Uterus (tissue), 4 donors: ENCODE data around the gene HOXA13. TPM values are rescaled to one million over a fixed set of nuclear protein-coding genes. Genes with fewer than 3 reads are reported as not detected.
A peak's percentile ranks its signal among the peaks of the same experiment; 100 is the strongest.

Experiments used
- DNase-seq, 2 donors: peaks; one replicate each; pipeline ENCODE4 v3.0.0-alpha.2; 2019 to 2020
- H3K27ac ChIP-seq, 2 donors: fragments of 200-600 bp; sonication (generic); 1 replicate in 1 of 2; 2 replicates in 1 of 2; pipeline ENCODE4 v1.5.1; 2016 to 2018
- H3K27me3 ChIP-seq, 2 donors: fragments of 200-600 bp; sonication (generic); one replicate each; pipeline ENCODE4 v1.5.1; 2018 to 2019; ENCODE audit warnings: control low read depth in 1 of 2
- H3K36me3 ChIP-seq, 2 donors: fragments of 200-600 bp; sonication (generic); one replicate each; pipeline ENCODE4 v1.5.1; 2019; ENCODE audit warnings: control low read depth in 1 of 2
- H3K4me1 ChIP-seq, 2 donors: fragments of 200-600 bp; sonication (generic); one replicate each; pipeline ENCODE4 v1.5.1; 2018 to 2019; ENCODE audit warnings: control low read depth in 1 of 2
- H3K4me3 ChIP-seq, 2 donors: fragments of 200-600 bp; sonication (generic); 1 replicate in 1 of 2; 2 replicates in 1 of 2; pipeline ENCODE4 v1.5.1; 2018 to 2019; ENCODE audit warnings: mild to moderate bottlenecking in 1 of 2
- H3K9me3 ChIP-seq, 2 donors: fragments of 200-600 bp; sonication (generic); one replicate each; pipeline ENCODE4 v1.5.1; 2019; ENCODE audit warnings: control low read depth in 1 of 2
- CTCF ChIP-seq, 4 experiments: fragments of 200-600 bp in 2 of 4; fragments of 450-650 bp in 2 of 4; sonication (generic) in 2 of 4; IDR thresholded peaks; one replicate each; pipeline ENCODE4 v1.5.1; 2016 to 2019; ENCODE audit warnings: antibody characterized with exemption in 4 of 4, mild to moderate bottlenecking in 2 of 4, moderate library complexity in 1 of 4
- POLR2A ChIP-seq, 2 donors: fragments of 450-650 bp; IDR thresholded peaks; one replicate each; pipeline ENCODE4 v1.6.1; 2016; ENCODE audit warnings: antibody characterized with exemption in 2 of 2, mild to moderate bottlenecking in 1 of 2, moderate library complexity in 1 of 2
- intact Hi-C: fragments of 100-400 bp; cut with DNase I; formaldehyde crosslinking; loops from one replicate; pipeline ENCODE4 v1.15.1; 2023; ENCODE audit warnings: low total_unique reads
- total RNA-seq, 4 donors: library from RNA; depleted of rRNA in 3 of 4; stranded (reverse); fragments of >200 nt in 3 of 4; gene quantifications; one replicate each; pipeline versions ENCODE4 v1.1.0 to v1.2.4, GENCODE V29; 2014 to 2023
- donor health status: DM: yes; HTN: yes; CAD: no.

HOXA13 gene
- total RNA-seq, 4 donors from 2014 or later: 0.40 to 27.5 (median 1.1) TPM

- DNase-seq: peak in 1 of 2 donors; percentile 11
- no peaks in the 10 kb centered on the region for H3K9me3 ChIP-seq
- H3K4me3 ChIP-seq: no peak overlapping the region
- no peaks in the 10 kb centered on the region for H3K36me3 ChIP-seq
- intact Hi-C loops: no loop called here
- TF ChIP-seq CTCF (IDR thresholded peaks at IDR 0.05) (no peak), POLR2A (IDR thresholded peaks at IDR 0.05) (no peak)
- peak overlapping the region; percentile 96 for H3K27ac ChIP-seq
- H3K27me3 ChIP-seq: no peaks in the 10 kb centered on the region
- H3K4me1 ChIP-seq: peaks cover 0 to 4% of the 10 kb centered on the region in 2 donors
These were observed 46.4 kb downstream of the HOXA13 start for GRCh38 chr7:27153526-27153925.

DNA sequence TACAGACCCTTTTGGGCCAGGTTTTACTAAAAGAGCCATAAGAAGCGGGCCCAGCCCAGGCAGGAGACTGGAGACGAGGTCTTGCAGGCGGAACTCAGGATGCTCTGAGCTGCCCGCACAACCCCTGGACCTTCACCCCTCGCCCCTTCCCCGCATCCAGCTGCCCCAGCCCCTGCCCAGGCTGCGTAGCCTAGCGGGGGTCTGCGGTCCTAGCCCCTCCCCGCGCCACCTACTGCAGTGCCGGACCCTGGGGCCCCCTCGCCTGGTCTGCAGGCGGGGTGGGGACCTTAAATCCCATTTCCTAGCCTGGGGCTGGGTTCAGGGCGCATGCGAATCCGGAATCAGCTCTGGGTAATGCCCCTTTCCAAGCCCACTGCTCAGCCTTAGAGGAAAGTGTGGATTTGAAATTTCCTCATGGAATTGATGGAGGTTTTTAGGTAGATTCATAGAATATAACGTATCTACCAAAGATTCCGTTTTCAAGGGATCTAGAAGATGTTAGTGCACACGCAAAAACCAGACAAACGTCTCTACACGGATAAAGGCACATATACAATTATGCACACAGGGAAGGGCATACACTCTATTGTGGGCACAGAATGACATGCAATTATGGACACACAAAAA lies 47.0 kb downstream of the HOXA13 start:
- H3K36me3 ChIP-seq: no peaks in the 10 kb centered on the region
- H3K4me3 ChIP-seq: peak overlapping the region; percentile 59 to 67
- H3K4me1 ChIP-seq: peaks cover 0 to 4% of the 10 kb centered on the region in 2 donors
- TF ChIP-seq POLR2A (IDR thresholded peaks at IDR 0.05) (no peak), CTCF (IDR thresholded peaks at IDR 0.05) (no peak)
- intact Hi-C loops: no loop called here
- no peaks in the 10 kb centered on the region for H3K9me3 ChIP-seq
- no peaks in the 10 kb centered on the region for H3K27me3 ChIP-seq
- no peak for DNase-seq
- peak overlapping the region; percentile 96 for H3K27ac ChIP-seq

GRCh38 chr7:27151931-27152815 lies 47.7 kb downstream of the HOXA13 start, which contains the start of gene HOXA3:
Gene HOXA3, minus strand, starts transcription at chr7:27152583. Its CDS starts 41,943 bp downstream, at chr7:27110640.
- Histone ChIP-seq H3K4me1 (peaks cover 0 to 4% of the 10 kb centered on the region in 2 donors), H3K27ac (peak within 1 kb of the TSS; percentile 96), H3K4me3 (peak within 1 kb of the TSS; percentile 59 to 67), H3K27me3 (no peaks in the 10 kb centered on the region), H3K36me3 (no peaks in the 10 kb centered on the region), H3K9me3 (no peaks in the 10 kb centered on the region)
- peak; percentile 72 to 87 for DNase-seq
- intact Hi-C loops: no loop called here
- TF ChIP-seq POLR2A (IDR thresholded peaks at IDR 0.05) (peak; percentile 72 to 75), CTCF (IDR thresholded peaks at IDR 0.05) (no peak)

DNA sequence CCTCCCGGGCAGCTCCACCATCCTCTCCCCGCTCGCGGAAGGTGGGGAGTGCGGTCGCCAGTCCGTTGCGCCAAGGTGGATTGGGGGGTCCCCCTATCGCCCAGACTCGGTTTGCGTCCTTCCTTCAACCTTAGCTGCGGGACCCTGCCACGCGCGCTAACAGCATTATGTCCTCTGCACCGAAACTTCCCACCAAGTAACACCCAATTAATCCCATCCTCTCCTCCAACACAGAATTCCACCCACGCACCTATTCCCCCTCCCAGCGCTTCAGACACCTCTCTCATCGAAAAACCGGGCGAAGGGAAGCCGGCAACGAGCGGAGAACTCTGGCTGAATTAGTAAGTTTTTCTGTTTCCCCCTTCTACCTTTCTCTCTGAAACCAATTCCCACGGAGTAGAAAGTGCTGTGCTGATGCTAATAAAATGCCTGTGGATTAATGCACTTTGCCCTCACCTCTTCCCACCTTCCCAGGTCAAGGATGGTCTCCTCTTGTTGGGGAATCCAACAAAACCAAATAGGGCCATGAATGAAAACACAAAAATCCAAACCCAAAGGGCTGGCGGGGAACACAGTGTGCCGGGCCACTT lies 48.5 kb downstream of the HOXA13 start:
- Histone ChIP-seq H3K27ac (peak overlapping the region; percentile 96), H3K4me3 (peak overlapping the region; percentile 59 to 67), H3K27me3 (no peaks in the 10 kb centered on the region), H3K36me3 (no peaks in the 10 kb centered on the region), H3K9me3 (no peaks in the 10 kb centered on the region), H3K4me1 (peaks cover 0 to 4% of the 10 kb centered on the region in 2 donors)
- peak; percentile 53 to 58 for DNase-seq
- TF ChIP-seq CTCF (IDR thresholded peaks at IDR 0.05) (no peak), POLR2A (IDR thresholded peaks at IDR 0.05) (no peak)
- intact Hi-C loops: no loop called here
